HL-60/S4 treated with retinoic acid at 250 ng/mL for 4 days and 3 days (cell line): ENCODE measurements around the gene OOSP1.
"Not testable (repeated sequence)": the region's sequence is repeated elsewhere in the genome, so short reads cannot be mapped to it uniquely, and the experiment has no call there.

Source experiments
- in situ Hi-C: fragments of 300-500 bp; cut with MboI; formaldehyde crosslinking; loops from 2 replicates; pipeline ENCODE4 v1.7.0; 2022; ENCODE audit warnings: low sequenced_read_pairs

Gene OOSP1

GRCh38 chr11:59938132-59938531 is at the start of gene OOSP1:
OOSP1 (plus strand) TSS chr11:59938432; CDS start chr11:59938455, 23 bp downstream.
- in situ Hi-C loops = no loop called here

- in situ Hi-C loops = no loop called here
Measured at GRCh38 chr11:59891781-59892181, 46.5 kb upstream of the OOSP1 start.

DNA sequence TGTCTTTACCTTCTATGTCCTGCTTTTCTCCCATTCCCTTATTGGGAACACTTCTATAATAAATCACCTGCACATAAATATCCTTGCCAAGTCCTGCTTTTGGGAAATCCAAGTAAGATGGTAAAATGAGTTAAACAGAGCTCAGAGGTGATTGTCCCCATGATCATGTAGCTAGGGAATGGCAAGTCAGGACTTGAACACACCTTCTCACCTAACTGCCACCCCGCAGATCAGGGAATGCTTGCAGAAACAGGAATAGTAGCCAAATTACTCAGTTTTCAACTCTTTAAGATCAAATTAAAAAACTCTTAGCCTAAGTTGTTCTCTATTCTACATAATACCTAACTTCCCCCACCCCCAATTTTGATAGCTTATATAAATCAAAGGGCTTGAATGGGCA is 43.6 kb upstream of the OOSP1 start:
- in situ Hi-C loops = no loop called here

DNA sequence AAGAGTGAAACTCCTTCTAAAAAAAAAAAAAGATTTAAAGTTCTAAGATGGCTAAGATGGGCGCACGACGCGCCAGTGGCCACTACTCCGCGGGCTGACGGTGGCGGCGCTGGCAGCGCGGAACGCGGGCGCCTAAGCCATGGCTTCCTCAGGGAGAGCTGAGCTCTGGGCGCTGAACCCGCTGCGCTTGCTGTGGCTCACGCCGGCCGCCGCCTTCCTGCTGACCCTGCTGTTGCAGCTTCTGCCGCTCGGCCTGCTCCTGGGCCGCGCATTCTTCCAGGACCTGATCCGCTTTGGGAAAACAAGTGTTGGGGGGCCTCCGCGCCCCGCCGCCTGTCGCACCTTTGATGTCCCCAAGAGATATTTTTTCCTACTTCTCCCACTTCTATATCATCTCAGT is 40.2 kb upstream of the OOSP1 start:
- in situ Hi-C loops = no loop called here

DNA sequence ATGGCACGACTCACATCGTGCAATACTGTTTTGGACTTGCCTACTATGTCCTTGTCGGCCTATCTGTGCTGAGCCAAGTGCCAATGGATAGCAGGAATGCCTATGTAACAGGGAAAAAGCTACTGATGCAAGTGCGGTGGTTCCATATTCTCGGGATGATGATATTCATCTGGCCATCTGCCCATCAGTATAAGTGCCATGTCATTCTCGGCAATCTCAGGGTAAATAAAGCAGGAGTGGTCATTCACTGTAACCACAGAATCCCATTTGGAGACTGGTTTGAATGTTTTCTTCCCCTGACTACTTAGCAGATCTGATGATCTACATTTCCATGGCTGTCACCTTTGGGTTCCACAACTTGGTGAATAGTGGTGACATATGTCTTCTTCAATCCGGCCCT is 39.6 kb upstream of the OOSP1 start:
- in situ Hi-C loops = no loop called here

DNA sequence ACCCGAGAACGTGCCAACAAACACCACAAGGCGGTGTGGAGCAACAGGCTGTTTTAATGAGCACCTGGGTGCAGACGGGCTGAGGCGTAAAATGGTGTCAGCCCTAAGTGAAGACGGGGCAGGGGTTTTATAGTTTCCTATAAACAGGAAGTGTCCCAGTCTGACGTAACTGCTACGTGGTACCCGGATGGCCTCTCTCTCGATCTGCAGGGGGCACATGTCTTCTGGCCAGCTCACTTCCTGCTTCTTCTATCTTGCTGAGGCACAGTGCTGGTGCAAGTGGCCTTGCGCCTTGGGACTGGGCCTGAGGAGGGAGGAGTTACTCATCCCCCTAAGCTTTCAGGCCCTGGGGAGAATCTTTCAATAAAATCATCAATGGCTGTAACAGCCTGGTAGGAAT is 38.7 kb upstream of the OOSP1 start:
- in situ Hi-C loops = no loop called here

DNA sequence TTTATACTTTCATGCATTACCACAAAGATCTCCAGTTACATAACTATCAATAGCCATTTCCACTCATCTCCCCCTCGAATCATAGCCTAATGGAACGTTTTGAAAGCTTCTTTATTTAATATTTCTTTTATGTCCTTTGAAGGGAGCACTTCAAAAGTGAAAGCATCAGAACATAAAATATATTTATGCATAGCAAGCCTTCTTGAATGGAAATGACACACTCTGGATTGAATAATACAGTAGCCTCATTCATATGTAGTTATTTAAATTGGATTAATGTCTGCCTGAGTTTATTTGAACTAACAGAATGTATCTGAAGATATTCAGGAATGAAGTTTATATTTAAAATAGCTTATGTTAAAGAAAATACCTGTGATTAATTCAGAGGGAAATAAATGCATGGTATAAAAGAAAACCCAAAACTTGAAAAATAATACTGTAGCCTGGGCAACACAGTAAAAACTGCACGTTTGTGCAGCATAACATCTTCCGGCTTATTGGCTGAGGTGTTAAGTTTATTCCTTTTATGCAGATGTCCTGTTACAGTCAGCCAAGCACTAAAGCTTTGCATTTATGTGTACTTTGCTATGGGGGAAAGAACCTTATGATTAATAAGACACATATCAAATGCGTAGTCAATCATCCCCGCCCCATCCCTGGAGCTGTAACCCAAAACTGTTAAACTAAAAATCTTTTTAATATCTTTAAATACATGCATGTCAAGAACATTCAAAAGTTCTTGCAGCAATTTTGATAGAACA is 37.7 kb upstream of the OOSP1 start:
- in situ Hi-C loops = no loop called here

DNA sequence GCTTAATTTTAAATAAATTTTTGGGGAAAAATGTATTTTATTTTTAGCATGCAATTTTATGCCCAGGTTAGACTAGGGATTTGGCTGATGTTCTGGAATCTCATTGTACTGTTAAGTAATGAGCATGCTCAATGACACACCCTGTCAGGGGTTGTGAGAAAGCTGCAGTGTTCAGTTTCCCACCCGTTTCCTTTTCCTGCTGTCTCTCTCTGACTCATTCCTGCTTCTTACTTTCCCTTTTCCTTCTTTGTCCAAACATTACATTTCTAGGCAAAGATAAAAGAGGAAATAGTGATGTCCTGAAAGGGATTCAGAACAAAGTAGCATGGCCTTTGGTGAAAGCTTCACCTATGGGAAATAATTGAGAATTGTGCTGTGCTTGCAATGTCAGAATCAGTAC is 36.9 kb upstream of the OOSP1 start:
- in situ Hi-C loops = no loop called here

- in situ Hi-C loops = not testable (repeated sequence)
Measured at GRCh38 chr11:59903569-59903968, 34.7 kb upstream of the OOSP1 start.

DNA sequence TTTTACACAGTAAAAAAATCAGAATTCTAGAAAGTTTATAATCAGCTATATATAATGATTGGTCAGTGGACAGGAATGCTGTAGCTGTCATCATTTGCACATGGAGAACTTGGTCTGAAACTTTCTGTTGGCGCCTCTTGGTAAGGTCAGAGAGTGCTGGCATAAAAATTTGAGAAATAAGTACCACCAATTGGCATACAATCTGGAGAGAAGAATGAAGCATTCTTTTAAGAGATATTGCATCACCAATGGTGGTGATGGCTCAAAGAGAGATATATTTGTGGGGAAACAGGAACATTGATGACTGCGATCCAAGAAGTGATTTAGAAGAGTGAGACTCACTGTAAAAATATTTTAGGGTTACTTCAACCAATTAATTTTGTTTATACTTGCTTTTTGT is 19.8 kb upstream of the OOSP1 start:
- in situ Hi-C loops = no loop called here

GRCh38 chr11:59918987-59919589 is 19.1 kb upstream of the OOSP1 start:
- in situ Hi-C loops = no loop called here

GRCh38 chr11:59923813-59924212 is 14.4 kb upstream of the OOSP1 start:
- in situ Hi-C loops = no loop called here

- in situ Hi-C loops = no loop called here
Measured at GRCh38 chr11:59931688-59932087, 6.5 kb upstream of the OOSP1 start.

DNA sequence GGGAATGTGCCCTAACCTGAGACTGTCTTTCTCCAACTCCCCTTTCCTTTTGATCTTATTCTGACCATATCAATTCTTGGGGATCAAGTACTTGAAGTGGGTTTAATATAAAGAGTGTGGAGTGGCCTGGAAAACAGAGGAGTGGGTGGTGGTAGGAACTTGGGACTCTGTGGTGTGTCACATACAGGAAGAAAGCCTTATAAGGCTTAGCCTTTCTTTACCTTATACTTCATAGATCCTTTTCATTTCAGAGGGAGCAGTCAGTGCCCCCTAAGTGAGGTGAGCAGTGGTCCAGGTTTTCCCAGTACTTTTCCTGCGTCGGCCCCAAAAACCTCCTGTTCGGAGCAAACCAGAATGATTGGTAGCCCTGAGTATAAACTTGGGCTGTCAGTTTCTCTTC is 486 bp downstream of the OOSP1 start:
- in situ Hi-C loops = no loop called here

- in situ Hi-C loops = no loop called here
Measured at GRCh38 chr11:59939482-59939881, 1.2 kb downstream of the OOSP1 start.

GRCh38 chr11:59941091-59941490 is 2.9 kb downstream of the OOSP1 start:
- in situ Hi-C loops = no loop called here

DNA sequence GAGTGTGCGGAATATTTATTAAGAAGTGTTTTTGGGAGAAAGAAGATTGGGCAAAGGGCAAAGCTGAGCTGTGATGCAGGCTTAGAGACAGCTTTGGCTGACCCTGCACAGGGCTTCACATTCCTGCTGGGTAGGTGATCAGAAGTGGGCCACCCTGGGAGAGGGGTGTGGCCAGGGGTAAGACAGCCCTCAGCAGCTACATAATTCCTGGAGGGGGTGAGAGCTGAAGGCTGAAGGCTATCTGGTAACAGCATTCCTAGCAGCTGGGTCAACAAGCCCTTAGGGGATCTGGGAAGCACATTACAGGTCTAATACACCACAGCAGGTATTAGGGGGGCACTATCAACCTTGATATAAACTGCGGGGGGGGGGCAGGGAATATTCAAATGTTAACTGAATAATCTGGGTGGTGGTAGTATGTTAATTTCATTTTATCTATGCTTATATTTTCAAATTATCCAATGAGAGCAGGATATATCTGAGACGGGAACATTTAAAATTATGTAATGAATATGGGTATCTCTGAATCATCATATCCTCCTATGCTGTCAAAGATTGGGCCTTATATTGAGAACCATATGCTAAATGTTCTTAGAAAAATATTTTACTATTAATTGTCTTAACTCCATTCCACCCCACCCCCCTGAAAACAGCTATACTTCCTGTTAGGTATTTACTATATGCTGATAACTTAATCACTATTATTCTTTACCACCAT is 5.9 kb downstream of the OOSP1 start:
- in situ Hi-C loops = no loop called here

- in situ Hi-C loops = no loop called here
Measured at GRCh38 chr11:59944720-59945119, 6.5 kb downstream of the OOSP1 start.

DNA sequence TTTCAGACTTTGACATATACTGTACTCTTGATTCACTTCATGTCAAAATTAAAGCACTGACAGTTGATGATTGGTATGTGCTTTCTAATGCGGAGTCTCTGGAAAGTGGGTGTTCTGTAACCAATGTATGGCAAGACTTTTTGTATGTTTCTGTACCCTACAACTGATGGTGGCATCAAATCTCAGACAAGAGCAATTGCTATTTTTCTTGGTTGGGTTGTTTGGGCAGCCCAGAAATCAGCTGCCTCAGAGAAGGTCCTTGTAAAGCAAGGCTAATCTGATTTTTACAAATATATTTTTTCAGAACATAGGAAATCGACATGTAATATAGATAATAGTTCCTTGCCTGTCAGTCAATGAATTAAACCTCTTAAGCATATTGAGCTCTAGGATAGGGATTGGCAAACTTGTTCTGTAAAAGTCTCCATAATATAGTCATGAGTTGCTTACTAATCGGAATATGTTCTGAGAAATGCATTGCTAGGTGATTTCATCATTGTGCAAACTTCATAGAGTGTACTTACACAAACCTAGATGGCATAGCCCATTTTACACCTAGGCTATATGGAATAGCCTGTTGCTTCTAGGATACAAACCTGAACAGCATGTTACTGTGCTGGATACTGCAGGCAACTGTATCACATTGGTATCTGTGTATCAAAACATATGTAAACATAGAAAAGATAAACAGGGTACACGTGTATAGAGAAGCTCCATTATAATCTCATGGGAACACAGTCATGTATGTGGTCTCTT is 15.4 kb downstream of the OOSP1 start:
- in situ Hi-C loops = no loop called here

- in situ Hi-C loops = no loop called here
Measured at GRCh38 chr11:59954219-59954847, 16.1 kb downstream of the OOSP1 start.

DNA sequence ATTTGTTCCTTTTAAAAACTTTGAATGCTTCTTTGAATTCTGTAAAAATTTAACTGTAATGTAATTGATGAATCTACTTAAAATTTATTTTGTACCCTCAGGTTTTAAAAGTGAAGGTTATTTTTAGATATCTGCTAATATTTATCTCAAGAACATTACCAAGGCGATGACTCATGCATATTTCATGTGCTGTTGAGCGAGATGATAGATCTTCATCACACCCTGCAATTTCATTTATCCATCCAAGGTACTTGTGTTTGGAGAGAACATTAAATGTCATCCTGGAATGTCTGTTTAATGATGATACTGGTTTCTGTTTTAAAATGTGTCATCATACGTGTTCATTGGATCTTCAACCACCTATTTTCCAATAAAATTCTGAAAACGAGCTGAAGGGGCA is 18.9 kb downstream of the OOSP1 start:
- in situ Hi-C loops = no loop called here
